Trophoblast cell (in vitro differentiated cells and primary cell): Measurements from ENCODE around the gene CD300H. TPM values are rescaled to one million over a fixed set of nuclear protein-coding genes. Genes with fewer than 3 reads are reported as not detected.

Source experiments
- DNase-seq, 2 donors: peaks; one replicate each; pipeline ENCODE4 v3.0.0-alpha.2; 2016
- H2AFZ ChIP-seq: 2 replicates; pipeline ENCODE4 v1.6.1; 2013; ENCODE audit warnings: low read length, moderate library complexity, mild to moderate bottlenecking; ENCODE audit not compliant: insufficient read depth, poor library complexity
- H2AK5ac ChIP-seq: 2 replicates; pipeline ENCODE4 v1.6.1; 2013; ENCODE audit warnings: mild to moderate bottlenecking, low read length
- H2BK120ac ChIP-seq: 2 replicates; pipeline ENCODE4 v1.6.1; 2013; ENCODE audit warnings: low read length, mild to moderate bottlenecking, moderate library complexity; ENCODE audit not compliant: insufficient read depth, poor library complexity
- H2BK12ac ChIP-seq: 2 replicates; pipeline ENCODE4 v1.6.1; 2013; ENCODE audit warnings: mild to moderate bottlenecking, low read length, moderate library complexity
- H2BK5ac ChIP-seq: 2 replicates; pipeline ENCODE4 v1.6.1; 2013; ENCODE audit warnings: low read length, low read depth, moderate library complexity, mild to moderate bottlenecking; ENCODE audit not compliant: poor library complexity
- H3K14ac ChIP-seq: 2 replicates; pipeline ENCODE4 v1.6.1; 2013; ENCODE audit warnings: mild to moderate bottlenecking, low read length
- H3K18ac ChIP-seq: 2 replicates; pipeline ENCODE4 v1.6.1; 2013; ENCODE audit warnings: mild to moderate bottlenecking, low read length
- H3K23ac ChIP-seq: 2 replicates; pipeline ENCODE4 v1.6.1; 2013; ENCODE audit warnings: low read length
- H3K27ac ChIP-seq: 2 replicates; pipeline ENCODE4 v1.5.1; 2013; ENCODE audit warnings: low read depth, mild to moderate bottlenecking, inconsistent platforms, low read length, moderate library complexity
- H3K27me3 ChIP-seq: 2 replicates; pipeline ENCODE4 v1.6.1; 2013; ENCODE audit warnings: inconsistent platforms, mild to moderate bottlenecking, low read length, moderate library complexity; ENCODE audit not compliant: insufficient read depth
- H3K36me3 ChIP-seq, 2 experiments: 1 replicate in 1 of 2; 2 replicates in 1 of 2; pipeline ENCODE4 v1.6.1; 2013; ENCODE audit warnings: low read length in 2 of 2, mild to moderate bottlenecking in 2 of 2, moderate library complexity in 1 of 2; ENCODE audit not compliant: insufficient read depth in 2 of 2, control insufficient read depth in 1 of 2
- H3K4ac ChIP-seq: 2 replicates; pipeline ENCODE4 v1.6.1; 2013; ENCODE audit warnings: low read depth, mild to moderate bottlenecking, low read length, moderate library complexity
- H3K4me1 ChIP-seq, 2 experiments: 1 replicate in 1 of 2; 2 replicates in 1 of 2; pipeline ENCODE4 v1.6.1; 2013; ENCODE audit warnings: low read length in 2 of 2, mild to moderate bottlenecking in 2 of 2, moderate library complexity in 1 of 2; ENCODE audit not compliant: insufficient read depth in 2 of 2, control insufficient read depth in 1 of 2
- H3K4me2 ChIP-seq: 2 replicates; pipeline ENCODE4 v1.6.1; 2013; ENCODE audit warnings: inconsistent platforms, mild to moderate bottlenecking, low read length, moderate library complexity
- H3K4me3 ChIP-seq: 2 replicates; pipeline ENCODE4 v1.5.1; 2013; ENCODE audit warnings: mild to moderate bottlenecking, low read depth, low read length, inconsistent platforms
- H3K79me1 ChIP-seq: one replicate; pipeline ENCODE4 v1.6.1; 2013; ENCODE audit warnings: low read length
- H3K79me2 ChIP-seq: 2 replicates; pipeline ENCODE4 v1.6.1; 2013; ENCODE audit warnings: low read length, mild to moderate bottlenecking; ENCODE audit not compliant: control insufficient read depth, insufficient read depth, poor library complexity
- H3K9ac ChIP-seq: 2 replicates; pipeline ENCODE4 v1.6.1; 2013; ENCODE audit warnings: mild to moderate bottlenecking, low read length
- H3K9me3 ChIP-seq: 2 replicates; pipeline ENCODE4 v1.6.1; 2013; ENCODE audit warnings: low read depth, mild to moderate bottlenecking, control low read depth, inconsistent platforms, low read length; ENCODE audit not compliant: insufficient read depth
- H4K12ac ChIP-seq: 2 replicates; pipeline ENCODE4 v1.6.1; 2013; ENCODE audit warnings: low read depth, mild to moderate bottlenecking, low read length, moderate library complexity
- H4K8ac ChIP-seq: 2 replicates; pipeline ENCODE4 v1.6.1; 2013; ENCODE audit warnings: low read depth, mild to moderate bottlenecking, low read length, moderate library complexity
- H4K91ac ChIP-seq: one replicate; pipeline ENCODE4 v1.6.1; 2013; ENCODE audit warnings: low read depth, mild to moderate bottlenecking, low read length, moderate library complexity
- WGBS: extraction: QIAGEN DNeasy Blood & Tissue Kit; methylation state at CpG from one replicate; pipeline ENCODE4 v1.1.7; 2013; ENCODE audit warnings: missing lambda C conversion rate; ENCODE audit not compliant: insufficient read length, insufficient coverage; ENCODE audit errors: extremely low coverage; 5-methylcytosine and 5-hydroxymethylcytosine counted together
- polyA plus RNA-seq: library from polyadenylated mRNA; stranded (reverse); fragments of 200-250 nt; gene quantifications from 2 replicates; pipeline ENCODE4 v1.2.3, GENCODE V29; 2013

CD300H gene
- not detected in 2 replicates for polyA plus RNA-seq

DNA sequence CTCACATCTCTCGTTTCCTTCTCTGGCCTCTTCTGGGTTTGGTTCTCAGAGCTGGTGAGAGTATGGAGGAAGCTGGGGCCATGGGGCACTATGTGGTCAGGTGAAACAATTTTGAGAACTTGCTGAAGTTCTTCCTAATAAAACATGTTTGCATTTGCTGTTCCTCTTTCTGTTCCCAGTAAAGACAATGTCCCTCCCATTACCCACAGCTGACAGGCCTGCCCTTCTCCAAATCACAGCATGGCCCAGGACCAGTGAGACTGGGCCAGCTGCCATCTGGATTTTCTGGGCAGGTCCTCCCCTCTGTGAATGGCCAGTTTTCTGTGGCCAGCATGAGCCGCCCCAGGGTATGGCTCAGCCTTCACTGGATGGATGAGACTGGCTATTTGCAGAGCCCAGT is at the start of gene CD300H:
TSS of gene CD300H (minus strand) at position 113 of the 400 bp plus-strand sequence.
- Histone ChIP-seq H3K18ac (no peak within 1 kb of the TSS), H2AFZ (no peak within 1 kb of the TSS), H4K91ac (no peak within 1 kb of the TSS), H3K36me3 (no peaks in the 10 kb centered on the region), H3K27ac (no peak within 1 kb of the TSS), H3K27me3 (no peaks in the 10 kb centered on the region), H3K14ac (no peak within 1 kb of the TSS), H3K4ac (no peak within 1 kb of the TSS), H2BK120ac (no peak within 1 kb of the TSS), H3K4me1 (peaks cover 0 to 3% of the 10 kb centered on the region in 2 experiments), H2BK12ac (no peak within 1 kb of the TSS), H3K9ac (no peak within 1 kb of the TSS), H3K23ac (no peak within 1 kb of the TSS), H3K4me3 (no peak within 1 kb of the TSS), H4K12ac (no peak within 1 kb of the TSS), H4K8ac (no peak within 1 kb of the TSS), H3K79me1 (no peaks in the 10 kb centered on the region), H2AK5ac (no peak within 1 kb of the TSS), H3K79me2 (no peaks in the 10 kb centered on the region), H3K4me2 (no peak within 1 kb of the TSS), H2BK5ac (no peak within 1 kb of the TSS), H3K9me3 (peaks cover 14% of the 10 kb centered on the region)
- DNase-seq: no peak
- no CpG with 5 or more reads among the region's 2 CpGs for WGBS

DNA sequence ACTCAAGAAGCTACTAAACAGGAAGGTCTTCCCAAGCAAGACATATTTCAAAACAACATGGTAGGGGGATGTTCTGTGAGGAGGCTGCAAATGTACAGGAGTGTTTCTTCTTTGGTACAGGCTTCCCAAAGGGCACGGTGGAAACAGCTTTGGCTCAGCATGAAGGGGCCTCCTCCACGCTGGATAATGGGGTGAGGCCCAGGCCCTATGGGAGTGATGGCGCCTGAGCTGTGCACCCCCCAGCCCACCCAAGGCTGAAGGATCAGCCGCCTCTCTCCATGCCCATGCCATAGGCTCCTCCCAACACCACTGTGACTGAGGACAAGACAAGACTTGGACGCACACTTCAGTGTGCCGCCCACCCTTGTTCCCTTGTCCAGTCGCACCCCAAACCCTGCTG is 49.4 kb upstream of the CD300H start:
- no peak overlapping the region for H3K4me2 ChIP-seq
- no peaks in the 10 kb centered on the region for H3K79me2 ChIP-seq
- no peak overlapping the region for H3K4ac ChIP-seq
- no peak overlapping the region for H2BK5ac ChIP-seq
- H2AFZ ChIP-seq: no peak overlapping the region
- DNase-seq: no peak
- H3K9me3 ChIP-seq: peaks cover 3% of the 10 kb centered on the region
- no peaks in the 10 kb centered on the region for H3K27me3 ChIP-seq
- H2BK12ac ChIP-seq: no peak overlapping the region
- no peak overlapping the region for H4K91ac ChIP-seq
- H3K23ac ChIP-seq: no peak overlapping the region
- H2AK5ac ChIP-seq: no peak overlapping the region
- no peak overlapping the region for H3K14ac ChIP-seq
- no peaks in the 10 kb centered on the region for H3K4me1 ChIP-seq
- no peak overlapping the region for H3K27ac ChIP-seq
- no peak overlapping the region for H4K8ac ChIP-seq
- H2BK120ac ChIP-seq: no peak overlapping the region
- no peaks in the 10 kb centered on the region for H3K36me3 ChIP-seq
- H3K18ac ChIP-seq: no peak overlapping the region
- H4K12ac ChIP-seq: no peak overlapping the region
- no CpG with 5 or more reads among the region's 7 CpGs for WGBS
- no peaks in the 10 kb centered on the region for H3K79me1 ChIP-seq
- H3K9ac ChIP-seq: no peak overlapping the region
- H3K4me3 ChIP-seq: no peak overlapping the region

DNA sequence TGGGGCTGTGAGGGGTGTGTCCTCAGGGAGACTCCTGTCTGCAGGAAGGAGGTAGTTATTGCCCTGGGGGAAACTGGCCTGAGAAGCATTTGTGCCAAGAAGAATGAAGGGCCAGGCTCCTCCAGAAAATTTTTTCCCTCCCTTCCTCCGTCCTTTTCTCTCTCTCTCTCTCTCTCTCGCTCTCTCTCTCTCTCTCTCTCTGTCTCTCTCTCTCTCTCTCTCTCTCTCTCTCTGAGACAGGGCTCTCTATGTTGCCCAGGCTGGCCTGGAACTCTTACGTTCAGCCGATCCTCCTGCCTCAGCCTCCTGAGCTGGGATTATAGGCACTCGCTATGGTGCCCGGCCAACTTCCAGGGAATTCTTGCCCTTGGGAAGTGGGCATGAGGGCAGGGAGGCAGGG is 44.7 kb upstream of the CD300H start:
- Histone ChIP-seq H3K36me3 (no peaks in the 10 kb centered on the region), H3K9ac (no peak overlapping the region), H3K79me2 (no peaks in the 10 kb centered on the region), H3K27ac (no peak overlapping the region), H2BK120ac (no peak overlapping the region), H3K79me1 (no peaks in the 10 kb centered on the region), H2AK5ac (no peak overlapping the region), H3K4me1 (no peaks in the 10 kb centered on the region), H3K14ac (no peak overlapping the region), H3K4me3 (no peak overlapping the region), H3K18ac (no peak overlapping the region), H2AFZ (no peak overlapping the region), H3K4me2 (no peak overlapping the region), H3K27me3 (peaks cover 2% of the 10 kb centered on the region), H4K12ac (no peak overlapping the region), H4K91ac (no peak overlapping the region), H2BK12ac (no peak overlapping the region), H2BK5ac (no peak overlapping the region), H3K4ac (no peak overlapping the region), H3K23ac (no peak overlapping the region), H3K9me3 (peaks cover 7% of the 10 kb centered on the region), H4K8ac (no peak overlapping the region)
- WGBS: no CpG with 5 or more reads among the region's 6 CpGs
- no peak for DNase-seq

DNA sequence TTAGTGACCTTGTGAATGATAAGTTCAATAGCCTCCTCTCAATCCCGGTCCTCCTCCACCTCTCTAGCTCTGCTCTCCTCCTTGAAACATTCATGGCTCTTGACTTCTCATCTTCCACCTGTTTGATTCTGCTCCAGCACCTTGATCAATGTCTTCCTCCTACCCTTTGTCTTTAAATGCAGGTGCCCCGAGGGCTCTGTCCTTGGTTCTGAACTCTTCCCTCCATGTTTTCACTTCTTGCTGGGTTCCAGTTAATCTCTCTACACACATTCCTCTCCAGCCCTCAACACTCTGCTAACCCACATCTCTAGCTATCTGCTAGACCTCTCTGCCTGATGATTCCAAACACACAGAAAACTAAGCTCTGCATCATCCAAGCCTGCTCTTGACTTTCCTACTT is 42.8 kb upstream of the CD300H start:
- no peaks in the 10 kb centered on the region for H3K79me2 ChIP-seq
- H3K36me3 ChIP-seq: no peaks in the 10 kb centered on the region
- H3K4me1 ChIP-seq: peaks cover 4 to 7% of the 10 kb centered on the region in 2 experiments
- no peak overlapping the region for H2BK5ac ChIP-seq
- no peak overlapping the region for H4K91ac ChIP-seq
- H2BK120ac ChIP-seq: no peak overlapping the region
- no peak overlapping the region for H4K12ac ChIP-seq
- no peak overlapping the region for H3K4me2 ChIP-seq
- H3K14ac ChIP-seq: no peak overlapping the region
- no peak overlapping the region for H3K18ac ChIP-seq
- no peaks in the 10 kb centered on the region for H3K79me1 ChIP-seq
- no peak overlapping the region for H2AFZ ChIP-seq
- no peak overlapping the region for H2AK5ac ChIP-seq
- H2BK12ac ChIP-seq: no peak overlapping the region
- H3K4me3 ChIP-seq: no peak overlapping the region
- H3K23ac ChIP-seq: no peak overlapping the region
- H3K27ac ChIP-seq: no peak overlapping the region
- H3K9me3 ChIP-seq: peaks cover 8% of the 10 kb centered on the region
- peak in 1 of 2 donors; percentile 9 for DNase-seq
- H4K8ac ChIP-seq: no peak overlapping the region
- no peak overlapping the region for H3K4ac ChIP-seq
- peaks cover 2% of the 10 kb centered on the region for H3K27me3 ChIP-seq
- WGBS: no CpG with 5 or more reads among the region's 2 CpGs
- H3K9ac ChIP-seq: no peak overlapping the region
